G401 (cell line): ENCODE results near the gene PDLIM5. TPM values are rescaled to one million over a fixed set of nuclear protein-coding genes. Genes with fewer than 3 reads are reported as not detected.

Source experiments
- DNase-seq: peaks from one replicate; pipeline ENCODE4 v3.0.0-alpha.2; 2015; ENCODE audit warnings: low spot score
- in situ Hi-C: cut with HindIII; loops from 2 replicates; pipeline ENCODE4 v1.10.0; 2016; ENCODE audit warnings: low sequenced_read_pairs, mixed read lengths
- total RNA-seq: library from RNA; depleted of rRNA; stranded (reverse); fragments of >200 nt; shearing (Covaris generic); gene quantifications from 2 replicates; pipeline ENCODE4 v1.2.3, GENCODE V29; 2014; rRNA removed

PDLIM5 gene
- total RNA-seq, 1 experiment from 2014 or later, result not detected

GRCh38 chr4:94701631-94702300 lies 250.0 kb downstream of the PDLIM5 start:
- in situ Hi-C loops, result no loop called here
- no peak for DNase-seq

DNA sequence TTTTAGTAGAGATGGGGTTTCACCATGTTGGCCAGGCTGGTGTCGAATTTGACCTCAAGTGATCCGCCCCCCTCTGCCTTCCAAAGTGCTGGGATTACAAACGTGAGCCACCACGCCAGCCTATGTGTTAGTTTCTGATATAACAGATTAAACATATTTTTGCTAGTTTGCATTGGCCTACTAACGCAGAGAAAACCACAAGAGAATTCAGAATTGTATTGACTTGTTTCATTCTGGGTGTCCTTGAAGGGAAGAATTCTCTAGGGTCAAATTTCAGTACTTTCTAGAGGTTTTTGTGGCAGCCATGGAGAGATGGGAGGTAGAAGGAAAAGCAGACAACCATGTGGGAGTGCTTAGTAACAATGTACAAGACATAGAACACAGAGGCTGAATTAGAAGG lies 259.9 kb downstream of the PDLIM5 start:
- DNase-seq, result no peak
- in situ Hi-C loops, result no loop called here

DNA sequence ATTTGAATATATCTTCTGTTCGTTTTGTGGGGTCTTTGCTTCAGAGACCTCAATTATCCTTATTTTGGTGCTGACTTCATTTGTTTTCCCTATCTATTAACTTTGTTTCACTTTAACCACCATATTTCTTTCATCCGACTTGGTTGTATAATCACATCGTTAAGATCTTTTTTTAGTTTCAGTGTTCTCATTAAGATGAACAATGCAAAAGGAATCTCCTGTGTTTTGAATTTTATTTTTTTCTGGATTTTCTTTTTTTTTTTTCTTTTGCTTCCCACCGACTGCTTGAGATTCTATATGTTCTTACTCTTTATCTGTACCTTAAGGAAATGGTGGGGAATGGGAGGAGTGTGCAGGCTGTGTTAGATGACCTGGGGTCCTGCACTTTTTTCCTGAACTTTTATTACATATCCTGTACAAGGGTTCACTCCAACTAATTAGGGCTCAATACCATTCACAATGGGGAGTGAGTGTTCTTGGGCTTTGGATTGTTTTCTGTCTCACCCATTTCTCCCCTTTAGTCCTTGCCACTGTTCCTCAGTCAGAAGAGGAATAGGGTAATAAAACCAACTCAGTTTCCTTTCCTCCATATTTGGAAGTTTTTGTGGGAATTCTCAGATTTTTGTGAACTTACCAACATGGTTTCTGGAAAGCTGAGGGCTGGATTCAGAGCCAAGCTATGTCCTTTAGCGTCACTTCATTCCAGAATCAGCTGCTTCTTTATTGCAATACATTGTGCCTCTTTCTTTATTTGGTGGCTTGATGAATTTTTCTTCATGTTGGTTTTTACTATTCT lies 262.8 kb downstream of the PDLIM5 start:
- in situ Hi-C loops, result no loop called here

DNA sequence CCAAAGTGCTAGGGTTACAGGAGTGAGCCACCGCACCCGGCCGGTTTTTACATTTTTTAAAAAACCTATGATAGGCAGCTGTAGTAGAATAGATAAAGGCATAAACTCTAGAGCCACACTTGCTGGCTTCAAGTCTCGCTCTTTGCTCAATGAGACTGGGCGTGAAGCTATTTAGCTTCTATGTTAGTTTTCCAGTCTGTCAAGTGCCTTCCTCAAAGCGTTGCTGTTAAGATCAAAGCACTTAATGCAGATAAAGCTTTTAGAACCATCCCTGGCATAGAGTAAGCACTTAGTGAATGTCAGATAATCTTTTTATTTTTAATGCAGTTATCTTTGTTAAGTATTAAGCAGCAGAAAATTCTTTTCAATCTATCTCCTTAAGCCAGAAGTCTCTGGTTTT lies 264.0 kb downstream of the PDLIM5 start:
- DNase-seq, result no peak
- in situ Hi-C loops, result no loop called here

More for the DNA sequence above, 262.8 kb downstream of the PDLIM5 start:
- no peak for DNase-seq

Other genes with a start within 250 kb of the PDLIM5 start
- 31.0 and 39.8 TPM in 2 replicates for gene SMARCAD1, start 244.1 kb upstream of the PDLIM5 start, total RNA-seq
- not detected in 2 replicates for gene HPGDS, start 109.1 kb upstream of the PDLIM5 start, total RNA-seq